ENCODE results near the gene CD82. TPM values are rescaled to one million over a fixed set of nuclear protein-coding genes. Genes with fewer than 3 reads are reported as not detected.
"Not testable (repeated sequence)": the region's sequence is repeated elsewhere in the genome, so short reads cannot be mapped to it uniquely, and the experiment has no call there.

The CD82 gene
- total RNA-seq, 4 donors from 2014 or later, result 8.9 to 30.6 (median 20.3) TPM

DNA sequence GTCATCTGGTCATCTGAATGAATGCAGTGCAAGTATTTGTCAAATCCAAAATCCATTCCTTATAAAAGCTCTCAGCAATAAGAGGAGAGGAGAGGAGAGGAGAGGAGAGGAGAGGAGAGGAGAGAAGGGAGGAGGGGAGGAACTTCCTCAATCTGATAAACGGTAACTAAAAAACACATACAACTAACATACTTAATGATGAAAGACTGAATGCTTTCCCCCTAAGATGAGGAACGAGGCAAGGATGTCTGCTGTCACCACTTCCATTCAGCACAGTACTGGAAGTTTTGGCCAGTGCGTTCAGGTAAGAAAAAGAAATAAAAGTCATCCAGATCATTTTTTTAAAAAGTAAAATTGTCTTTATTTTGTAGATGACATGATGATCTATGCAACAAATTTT is 80.4 kb downstream of the CD82 start:
- TF ChIP-seq, protein P1, sequence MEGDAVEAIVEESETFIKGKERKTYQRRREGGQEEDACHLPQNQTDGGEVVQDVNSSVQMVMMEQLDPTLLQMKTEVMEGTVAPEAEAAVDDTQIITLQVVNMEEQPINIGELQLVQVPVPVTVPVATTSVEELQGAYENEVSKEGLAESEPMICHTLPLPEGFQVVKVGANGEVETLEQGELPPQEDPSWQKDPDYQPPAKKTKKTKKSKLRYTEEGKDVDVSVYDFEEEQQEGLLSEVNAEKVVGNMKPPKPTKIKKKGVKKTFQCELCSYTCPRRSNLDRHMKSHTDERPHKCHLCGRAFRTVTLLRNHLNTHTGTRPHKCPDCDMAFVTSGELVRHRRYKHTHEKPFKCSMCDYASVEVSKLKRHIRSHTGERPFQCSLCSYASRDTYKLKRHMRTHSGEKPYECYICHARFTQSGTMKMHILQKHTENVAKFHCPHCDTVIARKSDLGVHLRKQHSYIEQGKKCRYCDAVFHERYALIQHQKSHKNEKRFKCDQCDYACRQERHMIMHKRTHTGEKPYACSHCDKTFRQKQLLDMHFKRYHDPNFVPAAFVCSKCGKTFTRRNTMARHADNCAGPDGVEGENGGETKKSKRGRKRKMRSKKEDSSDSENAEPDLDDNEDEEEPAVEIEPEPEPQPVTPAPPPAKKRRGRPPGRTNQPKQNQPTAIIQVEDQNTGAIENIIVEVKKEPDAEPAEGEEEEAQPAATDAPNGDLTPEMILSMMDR (IDR thresholded peaks at IDR 0.05), result no peak
- DNase-seq (ENCODE audit: low spot score) (no peak), ATAC-seq (ENCODE audit: low FRiP score) (no peak)

- not testable (repeated sequence) for ATAC-seq (ENCODE audit: low FRiP score); DNase-seq (ENCODE audit: low spot score)
These were observed 81.9 kb downstream of the CD82 start for GRCh38 chr11:44647255-44647955.

DNA sequence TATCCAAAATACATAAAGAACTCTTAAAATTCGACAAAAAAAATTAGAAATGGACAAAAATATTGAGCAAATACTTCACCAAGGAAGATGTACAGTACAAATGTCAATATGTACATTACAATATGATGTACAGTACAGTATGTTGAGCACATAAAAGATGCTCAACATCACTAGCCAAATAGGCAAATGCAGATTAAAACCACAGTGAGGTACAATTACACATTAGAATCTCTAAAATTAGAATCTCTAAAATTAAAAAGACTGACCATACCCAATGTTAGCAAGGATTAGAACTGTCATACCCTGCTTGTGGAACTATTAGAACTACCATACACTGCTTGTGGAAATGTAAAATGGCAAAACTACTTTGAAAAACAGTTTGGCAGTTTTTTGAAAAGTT is 82.6 kb downstream of the CD82 start:
- TF ChIP-seq, protein P1 (IDR thresholded peaks at IDR 0.05), result no peak
- ATAC-seq (ENCODE audit: low FRiP score) (no peak), DNase-seq (ENCODE audit: low spot score) (no peak)

- DNase-seq (ENCODE audit: low spot score), result no peak
- no peak for ATAC-seq (ENCODE audit: low FRiP score)
- TF ChIP-seq, protein P1 (IDR thresholded peaks at IDR 0.05), result no peak
These were observed 86.2 kb downstream of the CD82 start for GRCh38 chr11:44651535-44652155.

DNA sequence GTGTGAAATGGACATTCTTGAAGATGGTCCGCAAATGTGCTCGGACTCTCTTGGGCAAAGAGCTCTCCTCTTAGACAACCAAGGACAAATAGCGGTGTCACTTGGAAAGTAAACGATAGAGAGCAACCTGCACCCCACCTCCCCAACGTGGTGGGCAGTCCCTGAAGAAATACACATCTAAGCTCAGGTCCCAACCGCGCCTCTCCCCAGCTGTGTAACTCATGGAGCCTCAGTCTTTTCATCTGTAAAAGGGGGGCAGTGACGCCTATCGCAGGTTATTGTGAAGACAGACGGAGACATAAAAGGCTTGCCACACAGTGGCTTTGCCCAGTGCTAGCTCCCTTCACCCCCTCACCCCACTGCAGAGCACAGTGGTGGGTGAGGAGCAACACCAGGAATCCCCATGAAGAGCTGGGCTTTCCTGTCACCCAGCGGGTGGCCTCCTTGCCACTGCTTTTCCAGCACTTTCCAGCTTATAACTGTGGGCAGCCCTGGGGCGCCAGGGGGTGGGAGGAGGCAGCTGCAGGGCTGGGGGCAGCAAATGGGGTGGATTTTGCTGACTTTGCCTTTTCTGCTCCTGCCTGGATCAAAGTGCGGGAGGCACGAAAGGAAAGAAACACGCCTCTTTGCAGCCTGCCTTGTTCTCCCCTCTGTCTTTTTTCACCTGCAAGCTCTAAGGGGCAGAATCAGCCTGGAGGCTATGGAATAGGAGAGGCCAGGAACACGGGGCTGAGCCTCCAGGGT is 87.6 kb downstream of the CD82 start:
- TF ChIP-seq, protein P1 (IDR thresholded peaks at IDR 0.05), result no peak
- DNase-seq (ENCODE audit: low spot score) (no peak), ATAC-seq (ENCODE audit: low FRiP score) (no peak)

DNA sequence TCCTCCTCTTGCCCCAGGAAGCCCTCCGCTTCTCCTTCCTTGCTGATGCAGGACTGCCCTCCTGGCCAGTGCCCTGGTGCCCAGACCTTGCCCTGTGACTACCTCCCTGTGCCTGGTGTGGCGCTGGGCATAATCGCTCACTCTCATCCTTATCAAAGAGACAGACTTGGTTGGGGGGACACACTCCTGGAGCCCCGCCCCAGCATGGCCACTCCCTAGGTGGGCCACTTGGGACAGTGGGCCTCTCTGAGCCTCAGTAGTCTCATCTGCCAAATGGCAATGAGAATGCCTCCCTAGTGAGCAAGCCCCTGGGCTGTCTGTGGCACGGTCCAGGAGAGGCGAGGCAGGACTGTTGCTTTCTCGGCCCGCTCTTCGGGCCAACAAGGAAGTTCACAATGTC is 88.6 kb downstream of the CD82 start:
- DNase-seq (ENCODE audit: low spot score), result no peak
- no peak for ATAC-seq (ENCODE audit: low FRiP score)
- TF ChIP-seq, protein P1 (IDR thresholded peaks at IDR 0.05), result no peak

- DNase-seq (ENCODE audit: low spot score) (no peak), ATAC-seq (ENCODE audit: low FRiP score) (no peak)
- TF ChIP-seq, protein P1 (IDR thresholded peaks at IDR 0.05), result no peak
These were observed 89.1 kb downstream of the CD82 start for GRCh38 chr11:44654596-44654995.

All from omental fat pad (tissue), 4 donors.